CD4-positive, alpha-beta T cell treated with Interleukin-17A for 4 hours (primary cell): ENCODE results near the gene CEBPA.
A peak's percentile ranks its signal among the peaks of the same experiment; 100 is the strongest.

Experiments used
- DNase-seq: peaks from one replicate; pipeline ENCODE4 v3.0.0-alpha.2; 2020; ENCODE audit warnings: mixed read lengths

CEBPA gene

DNA sequence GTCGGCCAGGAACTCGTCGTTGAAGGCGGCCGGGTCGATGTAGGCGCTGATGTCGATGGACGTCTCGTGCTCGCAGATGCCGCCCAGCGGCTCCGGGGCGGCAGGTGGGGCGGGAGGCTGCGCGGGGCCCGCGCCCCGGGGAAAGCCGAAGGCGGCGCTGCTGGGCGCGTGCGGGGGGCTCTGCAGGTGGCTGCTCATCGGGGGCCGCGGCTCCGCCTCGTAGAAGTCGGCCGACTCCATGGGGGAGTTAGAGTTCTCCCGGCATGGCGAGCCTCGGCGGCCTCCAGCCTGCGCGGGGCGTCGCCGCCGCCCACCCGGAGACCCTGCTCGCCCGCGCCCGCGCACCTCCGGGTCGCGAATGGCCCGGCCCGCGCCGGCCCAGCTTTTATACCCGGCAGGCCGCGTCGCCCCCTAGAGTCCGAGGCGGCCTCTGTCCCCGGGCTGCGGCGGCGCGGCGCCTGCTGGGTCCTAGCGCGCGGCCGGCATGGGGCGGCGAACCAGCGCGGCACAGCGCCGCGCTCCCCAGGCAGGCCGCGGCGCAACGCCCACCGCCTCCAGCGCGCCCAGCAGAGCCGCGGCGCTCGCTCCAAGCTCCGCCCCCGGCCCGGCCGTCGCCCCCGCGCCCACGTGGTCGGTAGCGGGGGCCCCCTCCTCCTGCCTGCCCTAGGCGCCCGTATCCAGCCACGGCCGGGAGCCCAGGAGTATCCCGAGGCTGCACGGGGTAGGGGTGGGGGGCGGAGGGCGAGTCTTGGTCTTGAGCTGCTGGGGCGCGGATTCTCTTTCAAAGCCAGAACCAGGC is at the start of gene CEBPA:
Gene CEBPA (minus strand): TSS at position 360 of the 799 bp plus-strand sequence. CDS start 120 bp downstream, at position 240.
- peak; percentile 59 for DNase-seq

- no peak for DNase-seq
Observed at GRCh38 chr19:33350538-33351309, 48.4 kb upstream of the CEBPA start.

DNA sequence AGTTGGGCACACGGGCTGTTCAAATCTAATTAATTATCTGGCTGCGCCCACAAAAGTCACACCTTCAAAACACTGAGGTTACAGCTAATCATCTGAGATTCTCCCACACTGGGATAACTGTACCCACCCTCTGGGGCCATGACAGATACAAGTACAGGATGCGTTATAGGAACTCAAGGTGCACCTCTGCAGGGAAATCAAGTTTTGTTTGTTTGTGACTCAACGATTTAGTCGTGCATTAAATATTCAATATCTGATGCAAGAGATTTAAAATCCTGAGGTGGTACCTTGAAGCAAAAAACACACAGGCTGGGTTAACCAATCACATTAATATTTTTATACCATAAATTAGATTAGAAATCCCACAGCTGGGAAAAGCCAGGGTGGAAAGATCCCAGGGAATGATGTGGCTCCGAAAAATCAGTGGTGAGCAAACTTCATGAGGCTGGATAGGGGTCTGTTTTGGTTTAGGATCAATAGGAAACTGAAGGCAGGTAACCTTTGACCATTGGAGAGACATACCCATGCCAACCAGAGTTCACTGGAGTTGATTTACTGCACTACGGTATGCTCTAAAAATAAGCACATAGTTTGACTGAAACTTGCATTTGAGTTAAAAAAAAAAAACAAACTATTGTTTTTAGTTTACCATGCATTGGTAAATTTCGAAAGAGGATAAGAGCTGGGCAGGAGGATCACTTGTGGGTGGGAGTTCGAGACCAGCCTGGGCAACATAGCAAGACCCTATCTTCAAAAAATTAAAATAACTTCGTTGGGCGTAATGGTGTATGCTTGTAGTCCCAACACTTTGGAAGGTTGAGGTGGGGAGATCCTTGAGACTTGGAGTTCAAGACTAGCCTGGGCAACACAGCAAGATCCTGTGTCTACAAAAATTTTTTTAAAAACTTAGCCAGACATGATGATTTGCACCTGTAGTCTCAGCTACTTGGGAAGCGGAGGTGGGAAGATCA is 47.3 kb upstream of the CEBPA start:
- no peak for DNase-seq

DNA sequence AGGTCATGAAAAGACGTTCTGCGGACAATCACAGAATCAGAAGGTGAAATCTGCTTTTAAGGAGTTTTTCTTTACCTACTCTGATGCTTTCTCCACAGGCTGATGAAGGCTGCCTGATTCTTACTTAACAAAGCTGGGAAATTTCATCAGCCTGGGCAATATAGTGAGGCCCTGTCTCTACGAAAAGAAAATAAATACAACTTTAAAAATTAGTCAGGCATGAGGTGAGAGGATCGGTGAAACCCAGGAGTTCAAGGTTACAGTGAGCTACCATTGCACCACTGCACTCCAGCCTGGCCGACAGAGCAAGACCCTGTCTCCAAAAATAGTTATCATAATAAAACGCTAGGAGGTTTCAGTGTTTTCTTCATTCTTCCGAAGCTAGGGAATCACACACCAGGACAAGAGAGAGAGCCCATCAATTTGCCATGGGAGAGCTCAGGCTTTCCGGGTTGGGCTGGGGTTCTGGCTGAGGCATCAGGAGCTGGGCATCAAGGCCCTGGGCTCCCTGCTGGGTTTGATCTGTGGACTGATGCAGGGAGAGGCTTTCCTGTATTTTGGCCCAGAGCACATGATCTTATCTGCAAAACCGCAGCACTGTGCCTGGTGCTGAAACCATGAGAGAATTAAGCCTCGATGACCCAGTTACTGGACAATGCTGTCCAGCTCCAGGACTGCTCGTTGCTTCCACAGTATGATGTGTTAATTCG is 46.1 kb upstream of the CEBPA start:
- DNase-seq, result no peak

DNA sequence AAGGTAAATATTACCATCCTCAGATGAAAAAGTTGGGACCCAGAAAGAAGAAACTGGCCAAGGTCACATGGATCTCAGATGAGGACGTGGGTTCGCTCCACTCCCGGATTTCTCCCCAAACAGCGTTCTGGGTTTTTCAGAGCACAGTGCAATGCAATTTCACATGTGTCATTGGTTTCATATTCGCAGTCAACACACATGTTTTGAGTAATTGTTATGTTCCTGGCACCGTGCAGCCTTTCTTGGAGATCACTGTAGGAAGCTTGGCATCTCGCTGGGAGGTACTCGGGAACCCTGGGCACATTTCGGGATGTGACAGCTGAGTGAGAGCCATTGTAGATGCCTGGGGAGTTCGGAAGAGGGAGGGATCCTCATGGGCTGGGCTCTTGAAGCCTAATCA is 45.0 kb upstream of the CEBPA start:
- DNase-seq, result no peak

DNA sequence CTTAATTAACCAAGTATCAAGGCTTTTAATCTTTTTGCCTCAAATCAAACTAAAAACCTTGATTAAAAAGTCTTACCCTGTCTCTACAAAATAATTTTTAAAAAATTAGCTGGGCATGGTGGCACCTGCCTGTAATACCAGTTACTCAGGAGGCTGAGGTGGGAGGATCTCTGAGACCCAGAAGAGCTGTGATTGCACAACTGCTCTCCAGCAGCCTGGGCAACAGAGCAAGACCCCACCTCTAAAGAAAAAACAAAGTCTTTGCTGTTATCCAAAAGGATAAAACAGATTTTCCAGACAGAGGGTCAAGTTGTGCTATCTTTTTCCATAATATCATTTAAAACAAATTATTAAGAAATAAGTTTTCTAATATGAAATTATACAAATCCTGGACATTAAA is 44.3 kb upstream of the CEBPA start:
- no peak for DNase-seq

- no peak for DNase-seq
Observed at GRCh38 chr19:33345163-33345562, 42.8 kb upstream of the CEBPA start.

GRCh38 chr19:33344573-33344925 is 42.2 kb upstream of the CEBPA start:
- DNase-seq, result no peak

DNA sequence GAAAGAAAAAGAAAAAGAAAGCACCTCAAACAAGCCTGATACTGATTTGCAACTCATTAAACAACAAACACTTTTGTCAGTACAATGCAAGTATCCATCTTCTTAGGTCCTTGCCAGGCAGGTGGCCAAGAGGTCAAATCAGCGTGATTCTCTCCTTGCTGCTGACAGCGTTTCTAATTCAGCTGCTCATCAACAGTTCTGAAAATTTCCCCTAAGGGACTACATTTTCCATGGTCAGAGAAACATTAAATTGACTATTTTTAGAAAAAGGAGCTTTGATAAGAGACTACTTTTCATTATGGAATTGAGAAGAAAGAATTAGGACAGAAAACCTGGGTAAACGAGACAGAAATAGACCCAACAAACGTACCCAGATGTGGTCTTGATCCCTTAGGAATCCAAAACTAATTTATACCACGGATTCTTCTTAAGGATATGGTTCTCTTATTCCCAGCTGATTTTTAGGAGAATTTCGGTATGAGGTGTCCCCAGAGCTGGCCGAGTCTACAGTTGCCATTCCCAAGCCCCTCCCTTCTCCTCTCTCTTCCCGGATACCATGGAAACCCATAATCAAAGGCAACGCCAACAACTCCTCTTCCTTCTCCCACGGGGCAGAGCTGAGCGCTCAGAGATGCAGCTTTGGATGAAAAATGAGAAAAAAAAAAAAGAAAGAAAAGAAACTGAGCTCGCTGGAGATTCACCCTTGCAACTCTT is 41.7 kb upstream of the CEBPA start:
- DNase-seq, result no peak

DNA sequence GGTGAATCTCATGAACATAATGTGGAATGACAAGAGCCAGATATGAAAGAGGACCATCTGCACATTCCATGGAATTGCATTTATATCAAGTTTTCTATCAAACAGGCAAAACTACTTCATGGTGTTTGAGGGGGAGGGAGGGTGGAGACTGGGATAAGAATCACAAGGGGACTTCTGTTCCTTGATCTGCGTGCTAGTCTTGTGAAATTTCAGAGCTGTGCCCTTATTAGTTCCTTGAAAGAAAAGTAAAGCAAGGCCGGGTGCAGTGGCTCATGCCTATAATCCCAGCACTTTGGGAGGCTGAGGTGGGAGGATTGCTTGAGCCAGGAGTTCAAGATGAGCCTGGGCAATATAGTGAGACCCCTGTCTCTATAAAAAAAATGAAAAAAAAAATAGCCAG is 41.0 kb upstream of the CEBPA start:
- no peak for DNase-seq

DNA sequence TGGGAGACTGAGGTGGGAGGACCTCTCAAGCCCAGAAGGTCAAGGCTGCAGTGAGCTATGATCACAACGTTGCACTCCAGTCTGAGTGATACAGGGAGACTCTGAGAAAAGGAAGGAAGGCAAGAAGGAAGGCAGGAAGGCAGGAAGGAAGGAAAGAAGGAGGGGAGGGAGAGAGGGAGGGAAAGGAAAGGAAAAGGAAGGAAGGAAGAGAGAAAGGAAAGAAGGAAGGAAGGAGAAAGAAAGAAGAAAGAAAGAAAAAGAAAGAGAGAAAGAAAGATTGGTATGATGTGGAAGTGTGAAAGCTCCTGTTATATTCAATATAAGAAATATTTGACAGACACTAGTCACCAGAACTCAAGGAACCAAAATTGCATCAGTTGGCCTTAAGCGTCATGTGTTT is 38.7 kb upstream of the CEBPA start:
- no peak for DNase-seq

DNA sequence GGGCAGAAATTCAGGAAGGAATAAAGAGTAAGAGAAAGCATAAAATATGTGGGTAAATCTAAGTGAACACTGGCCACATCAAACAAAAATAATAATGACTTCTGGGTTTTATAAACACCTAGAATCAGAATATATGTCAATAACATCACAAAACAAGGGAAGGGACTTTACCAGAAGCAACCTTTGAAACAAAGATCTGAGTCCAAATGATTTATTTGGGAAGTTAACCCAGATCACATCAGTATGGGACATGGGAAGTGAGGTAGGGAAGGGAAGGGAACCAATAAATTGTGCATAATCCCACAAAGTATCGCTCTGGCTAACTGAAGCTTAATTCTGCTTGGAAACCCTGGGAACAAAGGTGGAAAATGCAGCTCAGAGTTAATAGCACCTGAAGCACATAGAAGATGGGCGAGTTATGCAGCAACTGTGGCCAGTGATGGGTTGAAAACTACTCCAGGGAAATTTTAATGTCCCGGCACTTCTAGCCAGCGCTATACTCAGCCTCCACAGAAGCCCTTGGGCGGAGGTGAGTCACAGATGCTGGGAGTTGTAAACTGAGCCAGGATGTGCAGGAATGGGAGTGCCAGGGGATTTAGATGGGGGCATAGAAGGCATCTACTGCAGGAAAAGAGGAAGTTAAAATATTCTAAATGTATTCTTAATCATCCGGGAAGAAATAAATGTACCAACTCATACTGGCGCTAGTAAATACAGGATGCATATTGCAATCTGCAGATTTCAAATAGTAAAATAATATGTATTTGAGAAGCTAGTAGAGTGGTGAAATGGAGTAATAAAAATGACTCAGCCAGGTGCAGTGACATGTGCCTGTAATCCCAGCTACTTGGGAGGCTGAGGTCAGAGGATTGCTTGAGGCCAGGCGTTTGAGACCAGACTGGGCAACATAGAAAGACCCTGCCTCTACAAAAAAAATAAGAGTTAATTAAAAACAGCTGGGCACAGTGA is 37.0 kb upstream of the CEBPA start:
- no peak for DNase-seq

DNA sequence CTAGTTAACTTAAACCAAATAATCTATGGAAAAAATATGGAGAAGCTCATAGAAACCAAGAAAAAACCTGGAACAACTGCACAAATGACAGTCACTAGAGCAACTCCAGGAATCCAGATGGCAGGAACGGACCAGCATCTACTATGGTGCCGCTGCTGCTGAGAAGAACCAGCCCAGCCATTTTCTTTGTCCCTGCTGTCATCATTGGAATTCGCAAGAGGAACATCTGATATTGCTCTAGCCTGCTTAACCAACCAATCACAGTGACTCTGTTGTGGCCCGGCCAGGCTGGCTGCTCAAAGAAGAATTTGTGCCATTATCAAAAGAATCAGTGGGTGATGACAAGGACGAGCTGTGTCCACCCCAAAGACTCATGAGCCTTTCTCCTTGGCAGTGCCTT is 33.1 kb upstream of the CEBPA start:
- no peak for DNase-seq

GRCh38 chr19:33334271-33334670 is 31.9 kb upstream of the CEBPA start:
- no peak for DNase-seq

DNA sequence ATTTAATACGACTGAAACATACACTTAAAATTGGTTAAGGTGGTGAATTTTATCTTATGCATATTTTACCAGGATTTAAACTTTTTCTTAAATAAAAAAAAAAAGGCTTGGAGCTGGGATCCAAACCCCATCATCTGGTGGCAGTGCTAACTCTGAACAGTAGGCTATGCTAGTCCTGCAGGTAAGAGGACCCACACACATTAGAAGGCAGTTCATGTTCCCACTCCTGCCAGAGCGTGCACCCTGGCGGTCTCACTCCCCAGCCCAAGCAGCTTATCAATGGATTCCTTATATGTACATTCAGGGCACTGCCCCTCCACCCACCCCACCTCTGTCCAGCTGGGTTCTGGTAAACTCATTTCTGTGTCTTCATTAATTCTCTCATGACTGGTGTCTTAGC is 31.3 kb upstream of the CEBPA start:
- no peak for DNase-seq

- DNase-seq, result no peak
Observed at GRCh38 chr19:33333151-33333550, 30.8 kb upstream of the CEBPA start.

DNA sequence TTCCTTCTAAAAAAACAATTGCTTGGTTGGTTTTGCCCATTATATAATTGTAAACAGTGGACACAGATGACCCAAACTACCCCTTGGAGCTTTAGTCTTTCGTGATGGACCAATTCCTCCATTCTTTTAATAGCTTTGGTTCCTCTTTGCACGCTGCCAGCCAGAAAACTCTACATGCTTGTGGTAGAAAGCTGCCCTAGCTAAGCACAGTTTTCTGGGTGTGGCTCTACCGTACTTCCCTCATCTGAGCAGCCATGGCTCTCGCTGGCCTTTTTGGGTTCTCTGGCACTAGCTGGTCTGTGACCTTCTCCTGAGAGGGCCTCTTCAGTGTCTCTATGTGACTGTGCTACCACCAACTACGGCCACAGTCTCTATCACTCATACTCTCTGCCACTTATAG is 29.9 kb upstream of the CEBPA start:
- DNase-seq, result no peak

GRCh38 chr19:33329736-33330135 is 27.4 kb upstream of the CEBPA start:
- no peak for DNase-seq

DNA sequence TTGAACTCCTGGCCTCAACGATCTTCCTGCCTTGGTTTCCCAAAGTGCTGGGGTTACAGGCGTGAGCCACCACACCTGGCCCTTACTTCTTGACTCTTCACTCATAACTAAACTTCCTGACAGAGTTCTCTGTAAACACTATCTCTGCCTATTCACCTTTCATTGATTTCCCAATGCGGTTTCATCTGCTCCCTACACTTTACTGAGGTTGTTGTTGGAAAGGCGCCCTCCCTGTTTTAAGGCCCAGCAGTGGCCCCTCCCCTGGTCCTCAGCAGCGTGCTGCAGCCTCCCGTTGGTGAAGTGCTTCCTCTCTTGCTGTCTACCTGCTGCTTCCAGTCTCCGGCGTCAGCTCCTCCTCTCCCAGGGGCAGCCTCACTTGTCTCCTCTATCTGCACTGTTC is 26.7 kb upstream of the CEBPA start:
- DNase-seq, result no peak

GRCh38 chr19:33325920-33326319 is 23.6 kb upstream of the CEBPA start:
- no peak for DNase-seq

DNA sequence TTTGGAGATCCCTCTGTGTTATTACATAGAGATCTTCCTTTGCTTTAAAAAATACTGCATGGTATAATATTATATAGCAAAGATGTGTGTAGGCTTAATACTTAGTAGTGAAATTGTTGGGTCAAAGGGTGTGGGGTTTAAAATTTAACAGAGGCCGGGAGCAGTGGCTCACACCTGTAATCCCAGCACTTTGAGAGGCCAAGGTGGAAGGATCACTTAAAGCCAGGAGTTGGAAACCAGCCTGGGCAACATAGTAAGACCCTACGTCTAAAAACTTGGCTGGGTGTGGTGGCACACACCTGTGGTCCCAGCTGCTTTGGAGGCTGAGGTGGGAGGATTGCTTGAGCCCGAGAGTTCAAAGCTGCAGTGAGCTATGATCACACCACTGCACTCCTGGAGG is 22.3 kb upstream of the CEBPA start:
- DNase-seq, result no peak
